ENCODE measurements around the gene SLC25A45. TPM values are rescaled to one million over a fixed set of nuclear protein-coding genes. Genes with fewer than 3 reads are reported as not detected.

The SLC25A45 gene
- polyA plus RNA-seq, 1 of the 3 experiments (the other 2 are of a cell fraction) = 3.6 TPM

DNA sequence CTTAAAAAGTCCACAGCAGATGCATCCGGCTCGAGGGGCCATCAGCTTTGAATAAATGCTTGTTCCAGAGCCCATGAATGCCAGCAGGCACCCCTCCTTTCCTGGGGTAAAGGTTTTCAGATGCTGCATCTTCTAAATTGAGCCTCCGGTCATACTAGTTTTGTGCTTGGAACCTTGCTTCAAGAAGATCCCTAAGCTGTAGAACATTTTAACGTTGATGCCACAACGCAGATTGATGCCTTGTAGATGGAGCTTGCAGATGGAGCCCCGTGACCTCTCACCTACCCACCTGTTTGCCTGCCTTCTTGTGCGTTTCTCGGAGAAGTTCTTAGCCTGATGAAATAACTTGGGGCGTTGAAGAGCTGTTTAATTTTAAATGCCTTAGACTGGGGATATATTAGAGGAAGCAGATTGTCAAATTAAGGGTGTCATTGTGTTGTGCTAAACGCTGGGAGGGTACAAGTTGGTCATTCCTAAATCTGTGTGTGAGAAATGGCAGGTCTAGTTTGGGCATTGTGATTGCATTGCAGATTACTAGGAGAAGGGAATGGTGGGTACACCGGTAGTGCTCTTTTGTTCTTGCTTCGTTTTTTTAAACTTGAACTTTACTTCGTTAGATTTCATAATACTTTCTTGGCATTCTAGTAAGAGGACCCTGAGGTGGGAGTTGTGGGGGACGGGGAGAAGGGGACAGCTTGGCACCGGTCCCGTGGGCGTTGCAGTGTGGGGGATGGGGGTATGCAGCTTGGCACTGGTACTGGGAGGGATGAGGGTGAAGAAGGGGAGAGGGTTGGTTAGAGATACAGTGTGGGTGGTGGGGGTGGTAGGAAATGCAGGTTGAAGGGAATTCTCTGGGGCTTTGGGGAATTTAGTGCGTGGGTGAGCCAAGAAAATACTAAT is 42.0 kb upstream of the SLC25A45 start:
- H3K27ac ChIP-seq (ENCODE audit: low read depth in 2 of 2, low read length in 1 of 2) = peak overlapping the region; percentile 100
- no peaks in the 10 kb centered on the region for H3K9me3 ChIP-seq
- peak; percentile 45; the same call in 1 of the 2 replicates for TF ChIP-seq SIN3A (IDR thresholded peaks at IDR 0.05; ENCODE audit: borderline replicate concordance, low read depth, low read length)
- peak; percentile 22 for TF ChIP-seq JUND (IDR thresholded peaks at IDR 0.05)
- peak; percentile 50; the same call in 1 of the 2 replicates for TF ChIP-seq MEF2A (IDR thresholded peaks at IDR 0.05; ENCODE audit: borderline replicate concordance, low read depth)
- 0 out of 2 replicates have a peak, but pooled peaks have one; percentile 44 for TF ChIP-seq RXRA (IDR thresholded peaks at IDR 0.05; ENCODE audit: borderline replicate concordance, low read depth)
- no peak for TF ChIP-seq YY1 (IDR thresholded peaks at IDR 0.05; ENCODE audit: low read depth)
- TF ChIP-seq MXI1 (IDR thresholded peaks at IDR 0.05; ENCODE audit: low read depth, low read length) = peak; percentile 19
- TF ChIP-seq, protein P1, sequence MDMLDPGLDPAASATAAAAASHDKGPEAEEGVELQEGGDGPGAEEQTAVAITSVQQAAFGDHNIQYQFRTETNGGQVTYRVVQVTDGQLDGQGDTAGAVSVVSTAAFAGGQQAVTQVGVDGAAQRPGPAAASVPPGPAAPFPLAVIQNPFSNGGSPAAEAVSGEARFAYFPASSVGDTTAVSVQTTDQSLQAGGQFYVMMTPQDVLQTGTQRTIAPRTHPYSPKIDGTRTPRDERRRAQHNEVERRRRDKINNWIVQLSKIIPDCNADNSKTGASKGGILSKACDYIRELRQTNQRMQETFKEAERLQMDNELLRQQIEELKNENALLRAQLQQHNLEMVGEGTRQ (IDR thresholded peaks at IDR 0.05; ENCODE audit: borderline replicate concordance, low read depth, low read length) = 0 out of 2 replicates have a peak, but pooled peaks have one; percentile 2
- TF ChIP-seq TCF12 (IDR thresholded peaks at IDR 0.05) = no peak
- TF ChIP-seq POLR2AphosphoS5 (IDR thresholded peaks at IDR 0.05; ENCODE audit: low read depth, low read length) = peak; percentile 92
- TF ChIP-seq, protein P2, sequence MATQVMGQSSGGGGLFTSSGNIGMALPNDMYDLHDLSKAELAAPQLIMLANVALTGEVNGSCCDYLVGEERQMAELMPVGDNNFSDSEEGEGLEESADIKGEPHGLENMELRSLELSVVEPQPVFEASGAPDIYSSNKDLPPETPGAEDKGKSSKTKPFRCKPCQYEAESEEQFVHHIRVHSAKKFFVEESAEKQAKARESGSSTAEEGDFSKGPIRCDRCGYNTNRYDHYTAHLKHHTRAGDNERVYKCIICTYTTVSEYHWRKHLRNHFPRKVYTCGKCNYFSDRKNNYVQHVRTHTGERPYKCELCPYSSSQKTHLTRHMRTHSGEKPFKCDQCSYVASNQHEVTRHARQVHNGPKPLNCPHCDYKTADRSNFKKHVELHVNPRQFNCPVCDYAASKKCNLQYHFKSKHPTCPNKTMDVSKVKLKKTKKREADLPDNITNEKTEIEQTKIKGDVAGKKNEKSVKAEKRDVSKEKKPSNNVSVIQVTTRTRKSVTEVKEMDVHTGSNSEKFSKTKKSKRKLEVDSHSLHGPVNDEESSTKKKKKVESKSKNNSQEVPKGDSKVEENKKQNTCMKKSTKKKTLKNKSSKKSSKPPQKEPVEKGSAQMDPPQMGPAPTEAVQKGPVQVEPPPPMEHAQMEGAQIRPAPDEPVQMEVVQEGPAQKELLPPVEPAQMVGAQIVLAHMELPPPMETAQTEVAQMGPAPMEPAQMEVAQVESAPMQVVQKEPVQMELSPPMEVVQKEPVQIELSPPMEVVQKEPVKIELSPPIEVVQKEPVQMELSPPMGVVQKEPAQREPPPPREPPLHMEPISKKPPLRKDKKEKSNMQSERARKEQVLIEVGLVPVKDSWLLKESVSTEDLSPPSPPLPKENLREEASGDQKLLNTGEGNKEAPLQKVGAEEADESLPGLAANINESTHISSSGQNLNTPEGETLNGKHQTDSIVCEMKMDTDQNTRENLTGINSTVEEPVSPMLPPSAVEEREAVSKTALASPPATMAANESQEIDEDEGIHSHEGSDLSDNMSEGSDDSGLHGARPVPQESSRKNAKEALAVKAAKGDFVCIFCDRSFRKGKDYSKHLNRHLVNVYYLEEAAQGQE (IDR thresholded peaks at IDR 0.05; ENCODE audit: low read depth, low read length) = peak; percentile 57
- TF ChIP-seq SMC3 (IDR thresholded peaks at IDR 0.05; ENCODE audit: low read depth, low read length) = no peak
- TF ChIP-seq NFIC (IDR thresholded peaks at IDR 0.05; ENCODE audit: borderline replicate concordance) = peak; percentile 72; the same call in 1 of the 2 replicates
- peak overlapping the region; percentile 94 for H3K4me2 ChIP-seq
- H3K36me3 ChIP-seq (replicated peaks in 1 of 2; ENCODE audit: control insufficient read depth in 1 of 2, insufficient read depth in 2 of 2, low read length in 1 of 2) = peaks cover 48 to 65% of the 10 kb centered on the region in 2 experiments
- peaks cover 96% of the 10 kb centered on the region for H3K79me2 ChIP-seq (ENCODE audit: insufficient read depth)
- peak overlapping the region; percentile 98 for H3K9ac ChIP-seq
- peaks cover 68% of the 10 kb centered on the region for H4K20me1 ChIP-seq (ENCODE audit: insufficient read depth)
- DNase-seq = no peak
- H3K4me1 ChIP-seq (ENCODE audit: control insufficient read depth in 1 of 2, insufficient read depth in 2 of 2, low read depth in 1 of 2, low read length in 1 of 2) = peaks cover 15 to 48% of the 10 kb centered on the region in 2 experiments
- no peaks in the 10 kb centered on the region for H3K27me3 ChIP-seq (ENCODE audit: insufficient read depth)
- peaks cover 87% of the 10 kb centered on the region for H3F3A ChIP-seq (replicated peaks; ENCODE audit: insufficient read depth)
- ChIA-PET CTCF (interaction anchor here (0.8 to 13.0 kb wide), 7 partner anchors 9 to 464 kb away, joined by 3 to 223 read pairs (median 7); partner anchors contain the start of gene MALAT1), POLR2A (interaction anchor here (0.7 to 17.2 kb wide), 26 partner anchors 8 to 188 kb away, joined by 3 to 1027 read pairs (median 4); partner anchors contain the start of genes CDC42EP2, DPF2, FRMD8 and MALAT1)
- no peak overlapping the region for H2AFZ ChIP-seq (ENCODE audit: low read depth)
- WGBS (ENCODE audit: low lambda C conversion rate) = 1% methylated on average over 18 of the region's 18 CpGs
- peak overlapping the region; percentile 77 to 83 for H3K4me3 ChIP-seq (ENCODE audit: low read depth in 2 of 2, low read length in 1 of 2)
- no peaks in the 10 kb centered on the region for H3K9me2 ChIP-seq

All from SK-N-SH (cell line).